ENCODE results near the gene RSBN1. TPM values are rescaled to one million over a fixed set of nuclear protein-coding genes. Genes with fewer than 3 reads are reported as not detected.

Gene RSBN1
- total and polyA plus RNA-seq, 8 donors: 15.6 to 26.8 (median 23.8) TPM

GRCh38 chr1:113804421-113805255 lies 7.6 kb downstream of the RSBN1 start:
- intact Hi-C loops (cut with DNase I): no loop called here
- ATAC-seq: peak; percentile 79
- TF ChIP-seq CTCF (IDR thresholded peaks at IDR 0.05): no peak
- Histone ChIP-seq H3K4me1 (peaks cover 22 to 85% of the 10 kb centered on the region in 2 donors), H3K27me3 (no peaks in the 10 kb centered on the region), H3K9me3 (no peaks in the 10 kb centered on the region), H3K4me3 (peak overlapping the region in 1 of 2 donors; percentile 13), H3K27ac (peak overlapping the region; percentile 16 to 61), H3K36me3 (no peaks in the 10 kb centered on the region)
- peak in 1 of 4 donors; percentile 55 for DNase-seq

- ATAC-seq (no peak), DNase-seq (no peak)
- Histone ChIP-seq H3K27ac (no peak overlapping the region), H3K4me3 (no peak overlapping the region), H3K9me3 (no peaks in the 10 kb centered on the region), H3K27me3 (no peaks in the 10 kb centered on the region), H3K4me1 (peaks cover 12 to 74% of the 10 kb centered on the region in 2 donors), H3K36me3 (peaks cover 0 to 3% of the 10 kb centered on the region in 2 donors)
- no peak for TF ChIP-seq CTCF (IDR thresholded peaks at IDR 0.05)
- intact Hi-C loops (cut with DNase I): no loop called here
Measured at GRCh38 chr1:113802367-113803007, 9.8 kb downstream of the RSBN1 start.

GRCh38 chr1:113800487-113800886 lies 11.8 kb downstream of the RSBN1 start:
- no peak for TF ChIP-seq CTCF (IDR thresholded peaks at IDR 0.05)
- no peak for DNase-seq
- Histone ChIP-seq H3K9me3 (no peaks in the 10 kb centered on the region), H3K27me3 (no peaks in the 10 kb centered on the region), H3K36me3 (peaks cover 0 to 23% of the 10 kb centered on the region in 2 donors), H3K4me1 (peaks cover 12 to 62% of the 10 kb centered on the region in 2 donors), H3K27ac (no peak overlapping the region), H3K4me3 (no peak overlapping the region)
- intact Hi-C loops (cut with DNase I): no loop called here
- no peak for ATAC-seq

GRCh38 chr1:113797472-113797871 lies 14.8 kb downstream of the RSBN1 start:
- Histone ChIP-seq H3K4me3 (no peak overlapping the region), H3K36me3 (peaks cover 0 to 23% of the 10 kb centered on the region in 2 donors), H3K9me3 (no peaks in the 10 kb centered on the region), H3K27me3 (no peaks in the 10 kb centered on the region), H3K4me1 (peaks cover 7 to 54% of the 10 kb centered on the region in 2 donors), H3K27ac (no peak overlapping the region)
- DNase-seq (no peak), ATAC-seq (no peak)
- no peak for TF ChIP-seq CTCF (IDR thresholded peaks at IDR 0.05)
- intact Hi-C loops (cut with DNase I): no loop called here

Data from left lung (tissue), 10 donors.